ENCODE data around the gene SH3BGR.

DNA sequence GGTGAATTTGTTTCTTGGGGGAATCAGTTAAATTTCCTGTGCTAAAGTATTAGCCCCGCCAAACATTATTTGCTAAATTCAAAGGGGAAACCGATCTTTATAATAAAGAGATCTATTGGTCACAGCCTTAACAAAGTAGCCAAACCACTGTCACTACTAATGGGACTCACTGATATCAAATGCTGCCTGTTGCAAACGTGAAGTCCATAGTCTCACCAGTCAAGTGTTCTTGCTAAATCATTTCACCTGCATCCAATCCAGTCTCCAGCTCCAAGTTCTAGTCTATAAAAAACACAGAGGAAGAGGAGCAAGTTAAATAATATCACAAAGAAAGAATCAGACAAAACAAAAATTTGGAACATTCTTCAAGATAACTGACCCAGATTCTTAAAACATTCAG is 30.1 kb downstream of the SH3BGR start:
- no peak for TF ChIP-seq POLR2A (IDR thresholded peaks at IDR 0.05; ENCODE audit: low read depth, low read length)
- TF ChIP-seq, protein P1, sequence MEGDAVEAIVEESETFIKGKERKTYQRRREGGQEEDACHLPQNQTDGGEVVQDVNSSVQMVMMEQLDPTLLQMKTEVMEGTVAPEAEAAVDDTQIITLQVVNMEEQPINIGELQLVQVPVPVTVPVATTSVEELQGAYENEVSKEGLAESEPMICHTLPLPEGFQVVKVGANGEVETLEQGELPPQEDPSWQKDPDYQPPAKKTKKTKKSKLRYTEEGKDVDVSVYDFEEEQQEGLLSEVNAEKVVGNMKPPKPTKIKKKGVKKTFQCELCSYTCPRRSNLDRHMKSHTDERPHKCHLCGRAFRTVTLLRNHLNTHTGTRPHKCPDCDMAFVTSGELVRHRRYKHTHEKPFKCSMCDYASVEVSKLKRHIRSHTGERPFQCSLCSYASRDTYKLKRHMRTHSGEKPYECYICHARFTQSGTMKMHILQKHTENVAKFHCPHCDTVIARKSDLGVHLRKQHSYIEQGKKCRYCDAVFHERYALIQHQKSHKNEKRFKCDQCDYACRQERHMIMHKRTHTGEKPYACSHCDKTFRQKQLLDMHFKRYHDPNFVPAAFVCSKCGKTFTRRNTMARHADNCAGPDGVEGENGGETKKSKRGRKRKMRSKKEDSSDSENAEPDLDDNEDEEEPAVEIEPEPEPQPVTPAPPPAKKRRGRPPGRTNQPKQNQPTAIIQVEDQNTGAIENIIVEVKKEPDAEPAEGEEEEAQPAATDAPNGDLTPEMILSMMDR (IDR thresholded peaks at IDR 0.05; ENCODE audit: extremely low read depth in 1 of 2, insufficient read depth in 1 of 2, low read depth in 1 of 2, low read length in 2 of 2): no peak
- no peak for TF ChIP-seq EZH2 (IDR thresholded peaks at IDR 0.05; ENCODE audit: borderline replicate concordance, low read depth, low read length, severe bottlenecking)
- TF ChIP-seq, protein P2, sequence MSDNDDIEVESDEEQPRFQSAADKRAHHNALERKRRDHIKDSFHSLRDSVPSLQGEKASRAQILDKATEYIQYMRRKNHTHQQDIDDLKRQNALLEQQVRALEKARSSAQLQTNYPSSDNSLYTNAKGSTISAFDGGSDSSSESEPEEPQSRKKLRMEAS (IDR thresholded peaks at IDR 0.05; ENCODE audit: insufficient read depth, insufficient read length): no peak
- no peak for TF ChIP-seq POLR2AphosphoS5 (IDR thresholded peaks at IDR 0.05; ENCODE audit: insufficient read depth, low read depth, low read length)

Data from endothelial cell of umbilical vein (primary cell).